Measurements from ENCODE around the gene WBP1.

- TF ChIP-seq CTCF (conservative IDR thresholded peaks at IDR 0.05; ENCODE audit: low read length) (no peak), EZH2phosphoT487 (IDR thresholded peaks at IDR 0.05; ENCODE audit: borderline replicate concordance, low read depth, low read length) (no peak)
These were observed 39.7 kb downstream of the WBP1 start for GRCh38 chr2:74497777-74498499.
